MM.1S (cell line): ENCODE results near the gene SPRYD3.

Source experiments
- DNase-seq: peaks from one replicate; pipeline ENCODE4 v3.0.0-alpha.2; 2015
- H2AFZ ChIP-seq: fragments of 300-600 bp; sonication (generic); 2 replicates; pipeline ENCODE4 v1.6.0; 2016; ENCODE audit warnings: antibody characterized with exemption, low read length
- H3F3A ChIP-seq: fragments of 300-600 bp; sonication (generic); 2 replicates; pipeline ENCODE4 v1.6.1; 2016; ENCODE audit warnings: mild to moderate bottlenecking, antibody characterized with exemption, low read length, moderate library complexity, mixed read lengths; ENCODE audit not compliant: insufficient read depth
- H3K27ac ChIP-seq: fragments of 300-600 bp; sonication (generic); 2 replicates; pipeline ENCODE4 v1.5.1; 2016; ENCODE audit warnings: mild to moderate bottlenecking, low read length
- H3K27me3 ChIP-seq: fragments of 300-600 bp; sonication (generic); replicated peaks from 2 replicates; pipeline ENCODE4 v1.6.0; 2016; ENCODE audit warnings: low read length; ENCODE audit not compliant: insufficient read depth
- H3K36me3 ChIP-seq: fragments of 300-600 bp; sonication (generic); replicated peaks from 2 replicates; pipeline ENCODE4 v1.6.1; 2016; ENCODE audit warnings: mild to moderate bottlenecking, low read length, mixed read lengths; ENCODE audit not compliant: insufficient read depth
- H3K4me1 ChIP-seq: fragments of 300-600 bp; sonication (generic); 2 replicates; pipeline ENCODE4 v1.6.1; 2016; ENCODE audit warnings: low read length, mixed read lengths
- H3K4me2 ChIP-seq: fragments of 300-600 bp; sonication (generic); 2 replicates; pipeline ENCODE4 v1.6.0; 2016; ENCODE audit warnings: low read depth, low read length
- H3K4me3 ChIP-seq: fragments of 300-600 bp; sonication (generic); 2 replicates; pipeline ENCODE4 v1.5.1; 2016; ENCODE audit warnings: low read length, mixed read lengths
- H3K79me2 ChIP-seq: fragments of 300-600 bp; sonication (generic); 2 replicates; pipeline ENCODE4 v1.6.1; 2016; ENCODE audit warnings: mixed run types, low read length, mixed read lengths
- H3K9ac ChIP-seq: fragments of 300-600 bp; sonication (generic); 2 replicates; pipeline ENCODE4 v1.6.1; 2016; ENCODE audit warnings: low read length, mixed read lengths
- H3K9me2 ChIP-seq: fragments of 300-600 bp; sonication (generic); replicated peaks from 2 replicates; pipeline ENCODE4 v1.6.1; 2016; ENCODE audit warnings: mild to moderate bottlenecking, low read length, mixed read lengths; ENCODE audit not compliant: insufficient read depth
- H3K9me3 ChIP-seq: fragments of 300-600 bp; sonication (generic); replicated peaks from 2 replicates; pipeline ENCODE4 v1.6.1; 2016; ENCODE audit warnings: mild to moderate bottlenecking, low read length, mixed read lengths; ENCODE audit not compliant: insufficient read depth
- H4K20me1 ChIP-seq: fragments of 300-600 bp; sonication (generic); 2 replicates; pipeline ENCODE4 v1.6.1; 2016; ENCODE audit warnings: mild to moderate bottlenecking, low read length, moderate library complexity, mixed read lengths; ENCODE audit not compliant: insufficient read depth
- CTCF ChIP-seq: fragments of 300-600 bp; sonication (generic); IDR thresholded peaks from 2 replicates; pipeline ENCODE4 v1.5.1; 2016; ENCODE audit warnings: antibody characterized with exemption, low read length, mixed read lengths
- EZH2 ChIP-seq: fragments of 300-600 bp; sonication (generic); optimal IDR thresholded peaks from 2 replicates; pipeline ENCODE3; 2017; ENCODE audit warnings: low read depth, mild to moderate bottlenecking, antibody characterized with exemption, low read length, mixed read lengths
- EZH2phosphoT487 ChIP-seq: fragments of 300-600 bp; sonication (generic); IDR thresholded peaks from 2 replicates; pipeline ENCODE4 v1.6.1; 2018; ENCODE audit warnings: antibody characterized with exemption, low read length

The SPRYD3 gene

GRCh38 chr12:53025250-53025649, 53.9 kb downstream of the SPRYD3 start:
- no peaks in the 10 kb centered on the region for H3K27me3 ChIP-seq
- H2AFZ ChIP-seq: no peak overlapping the region
- H3K36me3 ChIP-seq: peaks cover 29% of the 10 kb centered on the region
- no peaks in the 10 kb centered on the region for H4K20me1 ChIP-seq
- H3F3A ChIP-seq: peaks cover 7% of the 10 kb centered on the region; the same call in 1 of the 2 replicates
- no peak for DNase-seq
- no peak overlapping the region for H3K9ac ChIP-seq
- no peak overlapping the region for H3K27ac ChIP-seq
- TF ChIP-seq CTCF: no peak
- no peak for TF ChIP-seq EZH2
- no peak for TF ChIP-seq EZH2phosphoT487
- H3K9me2 ChIP-seq: no peaks in the 10 kb centered on the region
- no peak overlapping the region for H3K4me3 ChIP-seq
- peaks cover 79% of the 10 kb centered on the region for H3K79me2 ChIP-seq
- H3K4me1 ChIP-seq: no peaks in the 10 kb centered on the region
- H3K4me2 ChIP-seq: no peak overlapping the region
- H3K9me3 ChIP-seq: no peaks in the 10 kb centered on the region

GRCh38 chr12:53014709-53015108, 64.5 kb downstream of the SPRYD3 start:
- no peak overlapping the region for H3K4me2 ChIP-seq
- no peak overlapping the region for H3K9ac ChIP-seq
- TF ChIP-seq EZH2phosphoT487 (no peak), CTCF (no peak), EZH2 (no peak)
- no peaks in the 10 kb centered on the region for H3K27me3 ChIP-seq
- peaks cover 32% of the 10 kb centered on the region for H3K36me3 ChIP-seq
- H2AFZ ChIP-seq: no peak overlapping the region
- no peak overlapping the region for H3K4me3 ChIP-seq
- no peaks in the 10 kb centered on the region for H3K9me2 ChIP-seq
- H3K4me1 ChIP-seq: 0 out of 2 replicates have a peak, but pooled peaks cover 4% of the 10 kb centered on the region
- H3K79me2 ChIP-seq: peaks cover 95% of the 10 kb centered on the region
- H4K20me1 ChIP-seq: peaks cover 64% of the 10 kb centered on the region
- H3F3A ChIP-seq: peaks cover 3% of the 10 kb centered on the region; the same call in 1 of the 2 replicates
- no peak for DNase-seq
- H3K27ac ChIP-seq: no peak overlapping the region
- no peaks in the 10 kb centered on the region for H3K9me3 ChIP-seq
